Suppressor macrophage treated with lipopolysaccharide for 1 hour (primary cell): ENCODE measurements around the gene SIN3A.
"Not testable (repeated sequence)": the region's sequence is repeated elsewhere in the genome, so short reads cannot be mapped to it uniquely, and the experiment has no call there.

Experiments used
- DNase-seq, 3 donors: peaks; one replicate each; pipeline ENCODE4 v3.0.0-alpha.2; 2020 to 2022

SIN3A gene

DNA sequence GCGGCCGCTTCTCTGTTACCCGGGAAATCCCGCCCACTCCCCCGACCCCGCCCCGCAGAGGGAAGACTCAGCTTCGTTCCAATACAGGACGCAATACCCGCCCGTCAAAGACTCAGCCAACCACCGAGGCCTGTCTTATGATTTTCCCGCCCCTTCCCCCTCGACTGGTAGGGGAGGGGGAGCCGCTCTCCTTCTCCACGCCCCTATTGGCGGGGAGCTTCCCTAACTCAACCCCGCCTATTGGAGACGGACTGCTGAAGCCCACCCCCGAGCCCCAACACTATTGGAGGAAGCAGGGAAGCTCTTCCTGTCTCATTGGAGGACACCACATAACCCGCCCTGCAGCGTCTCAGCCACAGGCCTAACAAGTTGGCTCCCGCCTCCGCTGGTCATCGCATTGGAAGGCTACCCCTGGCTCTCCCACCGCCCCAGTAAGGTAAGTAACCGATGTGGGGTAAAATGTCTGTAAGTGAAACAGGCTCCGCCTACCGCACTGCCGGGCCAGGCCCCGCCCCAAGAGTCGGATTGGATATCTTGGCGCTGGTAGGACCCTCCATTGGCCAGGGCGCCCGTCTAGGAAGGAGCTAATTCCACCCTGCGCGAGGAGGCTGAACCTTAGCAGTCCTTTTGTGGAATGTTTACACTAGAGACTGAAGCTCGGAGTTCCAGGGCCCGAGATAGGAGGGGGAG lies at the start of gene SIN3A:
Gene SIN3A, minus strand, starts transcription at position 17 of the 690 bp plus-strand sequence. CDS start 21,315 bp downstream, outside the sequence.
- DNase-seq: peak; percentile 99 to 100 (median 100)

DNA sequence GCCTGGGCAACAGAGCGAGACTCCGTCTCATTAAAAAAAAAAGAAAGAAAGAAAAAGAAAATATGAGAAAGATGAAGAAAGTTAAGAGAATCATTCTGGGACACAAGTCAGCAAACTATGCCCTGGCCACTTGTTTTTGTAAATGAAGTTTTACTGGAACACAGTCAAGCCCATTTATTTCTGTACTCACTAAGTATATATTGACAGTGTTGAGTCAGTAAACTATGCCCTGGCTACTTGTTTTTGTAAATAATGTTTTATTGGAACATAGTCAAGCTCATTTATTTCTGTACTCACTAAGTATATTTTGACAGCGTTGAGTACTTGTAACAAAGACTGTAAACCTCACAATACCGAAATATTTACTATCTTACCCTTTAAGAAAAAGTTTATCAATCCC lies 42.2 kb upstream of the SIN3A start:
- DNase-seq: no peak

DNA sequence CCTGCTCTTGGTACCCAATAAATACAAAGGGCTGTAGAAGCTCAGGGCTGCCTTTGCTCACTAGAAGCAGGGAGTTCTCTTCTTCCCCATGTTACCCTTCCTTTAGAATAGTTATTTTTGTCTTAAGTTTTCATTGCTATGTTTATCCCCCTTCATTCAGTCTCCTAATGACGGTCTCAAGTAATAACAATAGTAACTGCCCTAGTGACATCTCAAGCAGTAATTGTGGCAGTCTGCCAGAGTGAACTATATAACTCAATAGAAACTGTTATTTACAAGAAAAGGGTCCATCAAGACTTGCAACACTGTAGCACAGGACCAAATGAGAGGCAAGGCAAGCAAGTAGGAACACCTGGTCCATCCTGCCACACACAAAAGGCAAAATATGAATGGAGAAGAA lies 32.5 kb upstream of the SIN3A start:
- DNase-seq: no peak

DNA sequence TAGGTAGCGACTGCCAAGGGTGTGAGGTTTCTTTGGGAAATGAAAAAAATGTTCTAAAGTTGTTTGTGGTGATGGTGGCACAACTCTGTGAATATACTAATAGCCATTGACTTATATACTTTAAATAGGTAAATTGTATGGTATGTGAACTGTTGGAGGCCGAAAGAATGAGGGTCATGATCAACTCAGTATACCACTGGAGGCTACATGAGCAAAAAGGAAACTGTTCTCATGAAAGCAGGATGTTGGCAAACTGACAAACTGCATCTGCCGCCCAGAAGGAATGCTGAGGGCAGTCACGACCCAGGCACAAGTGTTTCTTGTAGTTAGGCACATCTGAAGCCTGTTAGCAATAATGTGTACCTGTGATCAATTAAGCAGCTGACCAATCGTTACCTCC lies 32.1 kb upstream of the SIN3A start:
- not testable (repeated sequence) for DNase-seq

DNA sequence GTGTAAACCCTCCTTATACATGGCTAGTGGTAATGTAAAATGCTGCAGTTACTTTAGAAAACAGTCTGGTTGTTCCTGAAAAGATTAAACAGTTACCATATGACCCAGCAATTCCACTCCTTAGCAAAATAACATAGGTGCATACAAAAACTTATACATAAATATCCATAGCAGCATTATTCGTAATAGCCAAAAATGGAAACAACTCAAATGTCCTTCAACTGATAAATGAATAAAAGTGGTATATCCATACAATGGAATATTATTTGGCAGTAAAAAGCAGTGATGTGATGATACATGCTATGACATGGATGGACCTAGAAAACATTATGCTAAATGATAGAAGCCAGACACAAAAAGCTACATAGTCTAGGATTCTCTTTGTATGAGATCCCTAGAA lies 31.6 kb upstream of the SIN3A start:
- no peak for DNase-seq

DNA sequence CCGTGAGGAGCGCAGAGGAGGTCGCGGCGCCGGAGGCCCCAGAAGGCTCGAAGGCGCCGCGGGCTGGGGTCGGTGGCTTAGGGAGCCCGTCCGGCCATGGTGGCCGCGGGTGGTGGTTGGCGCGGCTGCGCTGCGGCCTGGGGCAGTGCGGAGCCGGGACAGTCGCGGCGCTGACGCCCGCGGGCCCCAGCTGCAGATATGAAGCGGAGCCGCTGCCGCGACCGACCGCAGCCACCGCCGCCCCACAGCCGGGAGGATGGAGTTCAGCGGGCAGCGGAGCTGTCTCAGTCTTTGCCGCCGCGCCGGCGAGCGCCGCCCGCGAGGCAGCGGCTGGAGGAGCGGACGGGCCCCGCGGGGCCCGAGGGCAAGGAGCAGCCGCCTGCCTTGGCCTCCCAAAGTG lies 29.0 kb upstream of the SIN3A start:
- not testable (repeated sequence) for DNase-seq

DNA sequence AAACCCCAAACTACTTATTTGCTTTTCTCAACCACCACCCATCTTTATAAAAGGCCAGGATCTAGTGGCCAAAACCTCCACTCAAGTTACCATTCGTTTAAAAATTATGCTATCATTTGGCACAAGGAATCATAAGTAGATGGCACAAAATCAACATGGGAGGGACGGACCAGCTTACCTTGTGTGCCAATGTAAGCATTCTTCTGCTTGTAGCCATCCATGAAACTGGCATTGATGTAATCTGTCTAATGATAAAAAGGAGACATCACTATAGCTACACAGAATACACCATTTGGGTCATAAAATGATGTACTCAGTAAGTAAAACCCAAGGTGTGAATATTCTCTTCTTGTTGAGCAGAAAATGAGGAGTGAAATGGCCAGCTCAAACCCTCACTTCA lies 28.2 kb upstream of the SIN3A start:
- DNase-seq: no peak

DNA sequence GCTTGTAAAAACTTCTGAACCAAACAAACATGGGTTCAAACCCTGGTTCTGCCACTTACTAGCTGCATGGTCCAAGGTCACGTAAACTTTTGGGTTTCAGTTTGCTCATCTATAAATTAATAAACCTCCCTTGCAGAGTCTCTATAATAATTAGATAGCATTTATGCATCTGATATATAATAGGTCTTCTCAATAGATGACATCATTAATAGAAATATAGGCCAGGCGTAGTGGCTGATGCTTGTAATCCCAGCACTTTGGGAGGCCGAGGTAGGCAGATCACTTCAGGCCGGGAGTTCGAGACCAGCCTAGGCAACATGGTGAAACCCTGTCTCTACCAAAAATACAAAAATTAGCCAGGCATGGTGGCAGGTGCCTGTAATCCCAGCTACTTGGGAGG lies 25.6 kb upstream of the SIN3A start:
- not testable (repeated sequence) for DNase-seq

DNA sequence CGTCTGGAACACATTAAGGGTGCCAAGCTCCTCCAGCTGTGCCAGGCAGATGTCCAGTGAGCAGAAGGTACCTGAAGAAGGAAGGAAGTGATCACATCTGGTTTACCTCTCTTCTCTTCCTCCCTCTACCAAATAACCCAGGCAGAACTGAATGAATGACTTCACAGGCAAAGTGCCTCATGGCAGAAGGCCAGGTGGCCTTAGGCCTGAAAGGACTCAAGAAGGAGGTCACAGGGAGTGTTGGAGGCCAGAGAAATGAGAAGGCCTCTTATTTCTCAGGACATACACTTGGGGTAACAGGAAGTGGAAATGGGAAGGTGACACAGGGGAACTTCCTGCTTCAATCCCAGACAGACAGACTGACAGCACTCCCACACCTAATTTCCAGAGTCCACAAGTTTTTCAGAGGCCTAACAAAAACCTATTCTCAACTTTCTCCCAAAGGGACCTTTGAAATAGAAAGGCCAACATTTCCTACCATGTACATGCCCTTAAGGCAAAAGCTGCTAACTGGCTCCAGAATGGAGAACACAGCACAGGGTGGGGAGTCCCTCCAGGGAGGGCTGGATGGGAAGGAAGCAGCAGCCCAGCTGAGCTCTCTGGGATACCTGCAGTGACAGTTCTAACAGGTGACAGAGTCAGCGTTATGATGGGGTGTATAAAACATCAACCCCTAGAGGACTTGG lies 17.6 kb upstream of the SIN3A start:
- DNase-seq: peak in 2 of 3 donors; percentile 8 to 26

DNA sequence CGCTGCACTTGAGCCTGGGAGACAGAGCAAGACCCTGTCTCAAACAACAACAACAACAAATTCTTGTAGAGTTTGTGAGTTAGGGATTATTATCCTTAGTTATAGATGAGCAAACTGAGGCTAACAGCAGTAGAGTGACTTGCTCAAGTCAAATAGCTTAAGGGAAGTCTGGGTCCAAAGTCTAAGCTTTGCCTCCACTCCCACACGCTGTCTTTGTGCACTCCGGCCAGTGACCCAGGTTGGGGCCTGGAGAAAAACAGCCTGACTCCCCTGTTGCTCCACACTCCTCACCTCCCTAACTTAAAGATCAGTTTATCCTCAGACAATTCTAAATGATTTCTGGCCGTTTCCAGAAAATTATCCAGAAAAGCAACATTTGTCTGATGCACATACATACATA lies 9.2 kb upstream of the SIN3A start:
- DNase-seq: no peak

DNA sequence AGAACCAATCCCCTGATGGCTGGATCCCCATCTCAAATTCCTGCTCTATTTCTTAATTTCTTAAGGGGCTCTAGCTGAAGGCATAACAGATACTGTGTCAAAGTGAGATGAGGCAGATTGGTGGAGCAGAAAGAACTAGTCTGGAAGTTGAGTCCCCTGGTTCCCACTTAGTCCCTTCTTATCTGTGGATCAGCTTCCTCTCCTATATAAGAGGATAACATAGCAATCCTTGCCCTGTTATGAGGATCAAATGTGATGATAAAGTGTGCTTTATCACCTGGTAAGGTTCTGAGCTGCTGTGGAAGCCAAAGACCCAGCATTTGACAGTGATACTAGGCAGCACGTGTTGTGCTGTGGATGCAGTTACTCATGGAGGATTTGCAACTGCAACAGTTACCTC lies 8.1 kb upstream of the SIN3A start:
- DNase-seq: no peak

DNA sequence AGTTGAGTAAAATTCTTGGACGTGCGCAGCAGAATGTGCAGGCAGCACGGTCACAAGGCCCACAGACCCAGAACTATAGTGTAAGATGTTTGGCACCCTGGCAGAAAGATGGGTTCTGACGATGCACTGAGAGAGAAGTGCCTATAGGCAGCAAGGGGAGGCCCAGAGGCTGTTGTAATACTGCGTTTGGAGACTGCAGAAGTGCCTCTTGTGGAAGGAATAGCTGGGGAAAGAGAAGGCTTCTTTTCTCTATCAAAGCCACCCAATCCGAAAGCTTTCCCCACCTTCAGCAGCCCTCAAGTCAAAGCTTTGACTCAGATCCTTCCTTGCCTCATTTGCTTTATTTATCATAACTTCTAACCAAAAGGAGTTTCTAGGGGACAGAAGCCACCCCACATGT lies 5.2 kb upstream of the SIN3A start:
- peak; percentile 26 to 30 (median 30) for DNase-seq

DNA sequence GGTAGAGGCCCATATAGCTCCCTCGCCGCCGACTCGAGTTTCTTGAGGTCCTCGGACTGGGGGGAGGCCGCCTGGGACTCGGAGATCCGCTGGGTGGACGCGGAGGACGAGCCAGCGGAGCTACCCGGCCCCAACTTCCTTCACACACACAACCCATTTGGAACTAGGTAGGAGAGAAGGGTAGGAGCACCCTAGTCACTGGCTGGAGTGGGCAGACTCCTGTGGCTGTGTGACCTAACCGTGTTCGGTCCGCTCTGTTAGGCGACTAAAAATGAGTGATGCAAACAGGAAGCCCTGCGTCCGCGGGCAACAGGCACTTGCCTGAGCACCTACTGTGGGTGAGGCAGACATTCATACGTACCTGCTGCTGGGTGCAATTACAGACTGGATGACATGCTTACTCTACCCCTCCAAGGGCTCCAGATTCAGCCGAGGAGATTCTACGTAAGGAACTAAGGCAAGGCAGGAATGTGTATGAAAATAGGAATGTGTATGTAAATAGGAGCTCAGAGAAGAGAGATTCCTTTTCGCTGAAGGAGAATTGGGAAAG lies 4.6 kb upstream of the SIN3A start:
- peak; percentile 71 to 78 (median 77) for DNase-seq

DNA sequence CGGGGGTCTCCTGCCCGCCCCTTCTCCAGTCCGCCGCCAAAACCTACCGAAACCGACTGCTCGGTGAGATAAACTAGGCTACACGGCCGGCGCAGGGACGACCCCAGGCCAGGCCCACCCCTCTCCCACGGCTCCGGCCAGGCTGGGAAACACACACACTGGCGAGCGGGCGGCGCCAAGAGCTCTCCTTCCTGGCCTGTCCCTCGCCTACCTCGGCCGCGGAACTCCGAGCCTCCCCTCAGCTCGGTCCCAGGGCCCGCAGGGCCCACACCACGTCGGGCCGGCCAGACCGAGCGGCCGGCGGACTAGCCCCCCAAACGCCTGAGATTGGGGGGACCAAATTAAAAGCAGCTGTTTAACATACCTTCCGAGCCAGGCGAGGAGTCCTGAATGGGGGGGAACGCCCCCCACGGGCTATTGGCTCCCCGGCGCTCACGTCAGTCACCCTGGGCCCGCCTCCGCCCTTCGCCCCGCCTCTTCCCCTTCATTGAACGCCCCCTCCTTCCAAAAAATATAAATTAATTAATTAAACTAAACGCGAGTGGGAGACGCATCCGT lies 4.0 kb upstream of the SIN3A start:
- DNase-seq: peak; percentile 83 to 94 (median 89)

DNA sequence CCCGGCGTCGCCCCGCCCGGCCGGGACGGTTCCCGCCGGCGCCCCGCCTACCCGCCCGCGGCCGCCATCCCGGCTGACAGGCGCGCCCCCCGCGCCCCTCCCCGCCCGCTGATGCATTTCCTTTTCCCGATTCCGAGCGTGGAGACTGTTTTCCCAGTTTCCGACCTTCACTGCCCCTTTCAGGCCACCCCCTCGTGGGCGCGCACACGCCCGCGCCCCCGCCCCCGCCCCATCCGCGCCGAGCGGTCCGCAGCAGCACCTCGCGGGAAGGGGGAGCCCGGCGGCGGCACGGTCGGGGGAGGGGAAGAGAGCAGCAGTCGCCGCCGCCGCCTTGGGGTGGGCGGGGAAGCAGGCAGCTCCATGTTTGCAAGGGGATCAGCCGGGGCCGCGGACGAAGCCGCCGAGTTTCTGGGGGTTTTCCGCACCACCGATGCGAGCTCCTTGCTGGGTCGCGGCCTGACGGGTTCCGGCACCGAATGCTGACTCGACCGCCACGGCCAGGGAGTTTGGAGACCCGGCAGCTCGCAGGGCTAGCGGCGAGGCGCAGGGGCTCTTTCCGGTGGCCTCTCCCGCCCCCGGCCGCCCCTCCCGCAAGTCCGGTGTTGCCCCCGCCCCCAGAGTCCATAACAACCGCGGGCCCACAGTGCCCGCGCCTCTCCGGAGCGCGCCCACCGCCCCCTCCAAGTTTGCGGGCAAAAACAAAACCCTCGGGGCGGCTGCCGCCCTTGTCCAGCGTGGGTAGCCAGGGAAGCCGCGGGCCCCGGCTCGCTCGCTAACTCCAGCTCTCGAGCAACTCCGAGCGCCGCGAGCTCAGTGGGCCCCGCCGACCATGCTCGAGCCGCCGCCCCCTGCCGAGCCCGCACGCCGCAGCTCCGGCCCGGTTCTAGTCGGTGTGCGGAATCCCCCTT lies 3.2 kb upstream of the SIN3A start:
- peak; percentile 82 to 93 (median 83) for DNase-seq

DNA sequence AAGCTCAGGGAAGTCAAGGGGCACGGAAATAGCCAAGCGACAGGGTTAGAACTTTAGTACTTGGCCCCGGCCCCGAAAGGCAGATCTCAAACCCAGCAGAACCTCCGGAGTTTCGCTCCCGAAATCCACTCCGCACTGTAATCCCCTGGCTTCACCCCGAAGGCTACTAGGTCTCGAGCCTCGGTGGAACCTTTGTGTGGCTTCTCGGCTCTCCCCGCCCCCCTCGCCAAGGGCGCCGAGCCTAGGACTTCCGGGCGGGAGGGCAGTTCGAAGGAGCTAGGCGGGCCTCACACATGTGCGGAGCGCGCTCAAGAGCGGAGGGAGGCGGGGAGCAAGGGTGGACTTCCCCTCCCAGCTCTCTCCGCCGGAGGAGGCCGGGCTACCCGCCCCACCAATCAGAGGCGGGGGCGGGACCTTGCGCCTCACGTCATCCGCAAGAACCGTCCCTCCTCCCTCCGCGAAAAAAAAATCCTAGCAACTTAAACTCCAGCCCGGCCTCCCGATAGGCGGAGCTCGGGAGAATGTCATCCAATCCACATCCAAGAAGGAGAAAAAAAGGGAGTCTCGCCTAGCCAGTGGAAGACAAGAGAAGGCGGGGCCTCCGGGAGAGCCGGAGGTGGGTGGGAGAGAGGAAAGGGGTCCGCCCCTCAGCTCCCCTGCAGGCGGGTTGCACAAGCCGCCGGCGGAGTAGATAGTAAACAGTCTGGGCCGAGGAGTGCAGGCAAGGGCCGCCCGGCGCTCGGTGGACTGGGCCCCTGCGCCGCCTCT lies 2.4 kb upstream of the SIN3A start:
- DNase-seq: peak; percentile 100

DNA sequence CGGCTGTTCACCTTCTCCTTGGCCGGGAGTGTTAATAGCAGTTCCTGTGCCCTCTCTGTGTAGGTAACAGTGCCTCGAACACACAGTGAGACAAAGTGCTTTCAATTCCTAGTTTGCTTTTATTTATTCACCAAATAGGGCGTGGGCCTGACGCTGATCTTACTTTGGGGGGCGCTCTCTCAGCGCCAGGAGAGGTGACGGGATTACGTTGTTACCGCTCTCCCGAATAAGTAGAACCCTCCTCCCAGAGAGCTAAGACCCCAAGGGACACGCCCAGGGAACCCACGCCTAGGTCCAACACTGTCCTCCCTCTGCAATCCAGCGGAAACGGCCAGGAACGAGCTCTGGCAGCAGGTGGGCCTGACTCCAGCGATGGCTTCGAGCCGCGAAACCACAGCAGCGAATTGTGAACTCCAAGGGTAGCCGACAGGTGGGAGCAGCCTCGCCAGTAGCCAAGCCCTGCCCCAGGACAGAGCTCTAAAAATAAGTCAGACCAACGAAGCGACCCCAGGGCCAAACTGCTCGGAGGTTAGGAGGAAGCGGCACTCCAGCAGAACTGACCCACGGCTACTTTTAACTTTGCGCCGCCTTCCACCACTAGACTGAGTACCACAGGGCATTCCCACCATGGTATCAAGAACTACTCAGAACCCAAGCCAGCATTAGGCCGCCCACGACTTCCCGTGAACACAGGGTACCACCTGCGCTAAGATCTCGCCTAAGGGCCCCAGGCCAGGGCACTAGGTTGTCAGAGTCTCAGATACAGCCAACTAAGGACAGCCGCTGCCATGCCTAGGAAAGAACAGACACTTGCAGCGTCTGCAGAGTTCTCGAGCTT lies 1.6 kb upstream of the SIN3A start:
- DNase-seq: peak; percentile 46 to 59 (median 56)

DNA sequence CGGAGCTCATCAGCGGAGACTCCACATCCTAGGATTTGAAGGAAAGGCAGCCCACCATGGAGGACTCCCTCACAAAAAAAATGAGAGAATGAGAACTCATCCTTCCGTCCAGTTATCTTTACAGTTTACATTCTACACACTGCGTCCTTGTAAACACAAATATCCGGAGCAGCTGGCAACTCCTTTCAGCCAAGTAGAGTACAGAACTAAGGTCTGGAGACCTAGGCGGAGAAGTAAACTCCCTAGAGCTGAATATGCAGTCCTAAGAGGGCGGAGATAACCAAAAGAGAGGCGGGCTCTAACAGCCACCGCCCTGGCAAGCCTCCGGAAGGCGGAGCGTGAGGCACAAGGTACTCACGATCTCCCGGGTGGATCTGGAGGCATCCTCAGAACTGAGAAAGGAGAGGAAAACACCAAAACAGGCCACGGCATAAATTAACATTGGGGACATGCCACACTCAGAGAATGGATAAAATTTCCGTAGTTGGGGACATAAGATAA lies 924 bp upstream of the SIN3A start:
- DNase-seq: peak; percentile 86 to 90 (median 89)

DNA sequence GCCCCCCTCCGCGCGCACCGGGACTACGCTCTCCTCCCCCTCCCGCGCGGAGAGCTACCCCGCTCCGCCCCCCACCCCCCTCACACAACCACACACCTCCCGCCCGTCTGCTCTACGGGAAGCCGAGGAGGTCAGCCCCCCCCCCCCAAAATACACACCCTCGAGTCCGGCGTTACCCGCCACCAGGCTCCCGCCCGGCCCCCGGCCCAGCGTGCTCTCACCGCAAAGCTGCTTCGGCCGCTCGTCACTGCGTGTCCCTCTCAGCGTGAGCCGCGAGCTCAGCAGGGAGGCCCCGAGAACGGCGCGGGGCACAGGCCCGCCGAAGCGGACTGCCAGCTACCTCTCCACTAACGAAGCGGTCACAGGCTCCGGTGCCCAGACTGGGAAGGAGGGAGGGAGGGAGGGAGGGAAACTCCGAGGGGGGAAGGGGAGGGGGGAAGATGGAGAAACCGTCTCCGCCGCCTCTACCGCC lies 252 bp downstream of the SIN3A start:
- no peak for DNase-seq
